GM18526 (cell line): ENCODE measurements around the gene MBD6.

Experiments
- POLR2A ChIP-seq: IDR thresholded peaks from 3 replicates; pipeline ENCODE4 v1.6.1; 2011; ENCODE audit not compliant: insufficient read length; ENCODE audit errors: extremely low read depth

MBD6 gene

DNA sequence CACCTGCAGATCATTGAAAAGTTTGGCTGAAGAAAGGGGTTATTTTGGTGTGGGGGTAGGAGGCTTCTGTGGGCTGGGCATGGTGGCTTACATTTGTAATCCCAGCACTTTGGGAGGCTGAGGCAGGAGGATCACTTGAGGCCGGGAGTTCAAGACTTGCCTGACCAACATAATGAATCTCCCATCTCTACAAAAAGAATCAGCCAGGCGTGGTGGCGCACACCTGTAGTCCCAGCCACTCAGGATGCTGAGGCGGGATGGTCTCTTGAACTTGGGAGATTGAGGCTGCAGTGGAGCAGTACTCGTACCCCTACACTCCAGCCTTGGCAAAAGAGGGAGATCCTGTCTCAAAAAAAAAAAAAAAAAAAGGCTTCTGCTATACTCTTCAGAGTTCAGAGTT is 9.4 kb upstream of the MBD6 start:
- no peak for TF ChIP-seq POLR2A

DNA sequence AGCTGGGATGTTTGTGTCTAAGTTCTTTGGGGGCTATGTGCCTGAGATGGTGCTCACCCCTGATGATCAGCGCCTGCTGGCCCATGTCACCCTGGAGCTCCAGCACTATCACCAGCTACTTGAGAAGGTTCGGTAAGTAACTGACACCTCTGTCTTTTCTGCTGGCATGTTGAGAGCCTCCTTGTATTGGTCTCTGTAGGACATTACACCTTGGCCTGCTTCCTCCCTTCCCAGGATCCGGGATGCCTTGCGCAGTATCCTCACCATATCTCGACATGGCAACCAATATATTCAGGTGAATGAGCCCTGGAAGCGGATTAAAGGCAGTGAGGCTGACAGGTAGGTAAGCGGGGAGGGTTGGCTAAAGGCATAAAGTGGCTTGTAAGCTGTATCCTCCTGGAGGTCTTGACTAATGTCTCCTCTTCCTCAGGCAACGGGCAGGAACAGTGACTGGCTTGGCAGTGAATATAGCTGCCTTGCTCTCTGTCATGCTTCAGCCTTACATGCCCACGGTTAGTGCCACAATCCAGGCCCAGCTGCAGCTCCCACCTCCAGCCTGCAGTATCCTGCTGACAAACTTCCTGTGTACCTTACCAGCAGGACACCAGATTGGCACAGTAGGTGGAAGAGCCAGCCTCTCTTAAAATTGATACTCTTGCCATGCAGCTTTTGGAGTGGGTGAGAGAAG is 7.8 kb upstream of the MBD6 start:
- no peak for TF ChIP-seq POLR2A

DNA sequence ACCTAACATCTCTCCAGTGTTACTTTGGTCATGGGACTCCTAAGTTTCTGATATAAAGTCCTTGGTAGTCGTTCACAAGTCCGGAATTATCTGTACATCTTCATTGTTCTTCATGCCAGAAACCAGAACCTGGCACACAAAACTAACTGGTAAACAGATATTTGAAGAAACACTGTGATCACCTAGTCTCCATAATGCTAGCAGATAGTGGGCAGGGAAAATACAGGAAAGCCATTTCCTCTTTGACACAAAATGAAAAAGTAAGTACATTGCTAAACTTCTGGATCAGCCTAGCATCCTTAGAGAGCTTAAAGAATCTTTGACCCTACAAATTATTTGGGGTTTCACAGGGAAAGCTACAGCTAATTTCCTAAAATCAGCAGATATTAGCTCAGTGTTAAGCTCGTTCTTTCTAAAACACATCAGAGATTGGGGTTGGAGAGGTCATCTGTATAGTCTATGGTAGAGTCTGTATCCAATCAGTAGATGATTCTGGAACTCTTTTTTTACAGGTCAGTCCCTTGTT is 7.2 kb upstream of the MBD6 start:
- peak; percentile 3 for TF ChIP-seq POLR2A

DNA sequence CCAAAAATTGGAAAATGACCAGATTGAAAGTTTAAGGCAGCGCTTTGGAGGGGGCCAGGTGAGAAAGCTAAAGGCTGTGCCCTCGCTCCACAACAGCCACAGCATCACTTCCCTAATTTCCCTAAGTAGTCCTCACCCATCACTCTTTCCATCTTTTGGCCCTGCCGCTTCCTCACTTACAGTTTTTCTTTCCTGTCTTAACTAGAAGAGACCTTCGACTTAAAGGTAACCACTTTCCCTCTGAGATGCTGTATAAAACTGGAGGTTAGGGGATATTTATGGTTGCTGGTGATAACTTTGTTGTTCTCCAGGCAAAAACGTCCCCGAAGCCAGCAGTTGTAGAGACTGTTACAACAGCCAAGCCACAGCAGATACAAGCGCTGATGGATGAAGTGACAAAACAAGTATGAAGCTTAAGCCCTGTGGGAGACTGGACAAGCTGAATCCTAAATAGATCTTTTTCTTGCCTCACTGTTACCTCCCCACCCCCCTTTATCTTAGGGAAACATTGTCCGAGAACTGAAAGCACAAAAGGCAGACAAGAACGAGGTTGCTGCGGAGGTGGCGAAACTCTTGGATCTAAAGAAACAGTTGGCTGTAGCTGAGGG is 6.6 kb upstream of the MBD6 start:
- no peak for TF ChIP-seq POLR2A

DNA sequence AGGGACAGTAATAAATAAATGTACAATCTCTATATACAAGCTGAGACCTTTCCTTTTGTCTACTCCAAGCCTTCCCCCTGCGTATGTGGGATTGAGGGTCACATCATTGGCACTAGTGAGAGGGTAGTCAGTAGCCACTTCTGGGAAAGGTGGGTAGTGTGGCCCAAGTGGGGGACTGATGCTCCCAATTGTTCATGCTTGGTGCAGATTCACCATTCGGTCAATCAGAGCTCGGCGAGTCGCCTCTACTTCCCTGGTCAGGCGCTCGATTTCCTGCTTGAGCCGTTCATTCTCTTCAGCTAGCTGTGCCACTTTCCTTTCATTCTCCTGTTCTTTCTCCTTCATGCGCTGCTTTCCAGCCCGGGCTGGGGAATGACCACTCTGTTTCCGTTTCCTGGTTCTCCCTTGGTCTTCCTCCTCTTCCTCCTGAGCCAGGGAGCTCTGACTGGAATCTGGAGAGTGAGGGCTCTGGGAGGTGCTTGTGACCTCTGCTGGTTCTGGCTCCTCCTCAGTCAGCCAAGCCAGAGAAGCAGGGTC is 5.9 kb upstream of the MBD6 start:
- no peak for TF ChIP-seq POLR2A

DNA sequence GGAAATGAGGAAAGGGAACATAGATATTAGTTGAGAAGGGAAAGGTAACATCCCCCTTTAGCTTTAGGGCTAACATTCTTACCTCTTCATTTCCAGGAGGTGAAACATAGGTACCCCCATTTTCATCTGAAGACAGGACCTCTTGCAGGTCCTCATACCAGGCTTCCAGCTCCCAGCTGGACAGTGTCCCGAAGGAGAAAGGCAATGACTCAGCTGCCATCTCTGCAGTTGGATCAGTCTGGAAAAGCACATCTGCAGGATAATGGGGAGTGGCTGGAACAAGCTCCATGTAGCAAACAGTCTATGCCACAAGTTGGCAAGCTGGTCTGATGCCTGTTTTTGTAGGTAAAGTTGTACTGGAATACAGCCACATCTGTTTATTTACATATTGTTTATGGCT is 5.4 kb upstream of the MBD6 start:
- no peak for TF ChIP-seq POLR2A

DNA sequence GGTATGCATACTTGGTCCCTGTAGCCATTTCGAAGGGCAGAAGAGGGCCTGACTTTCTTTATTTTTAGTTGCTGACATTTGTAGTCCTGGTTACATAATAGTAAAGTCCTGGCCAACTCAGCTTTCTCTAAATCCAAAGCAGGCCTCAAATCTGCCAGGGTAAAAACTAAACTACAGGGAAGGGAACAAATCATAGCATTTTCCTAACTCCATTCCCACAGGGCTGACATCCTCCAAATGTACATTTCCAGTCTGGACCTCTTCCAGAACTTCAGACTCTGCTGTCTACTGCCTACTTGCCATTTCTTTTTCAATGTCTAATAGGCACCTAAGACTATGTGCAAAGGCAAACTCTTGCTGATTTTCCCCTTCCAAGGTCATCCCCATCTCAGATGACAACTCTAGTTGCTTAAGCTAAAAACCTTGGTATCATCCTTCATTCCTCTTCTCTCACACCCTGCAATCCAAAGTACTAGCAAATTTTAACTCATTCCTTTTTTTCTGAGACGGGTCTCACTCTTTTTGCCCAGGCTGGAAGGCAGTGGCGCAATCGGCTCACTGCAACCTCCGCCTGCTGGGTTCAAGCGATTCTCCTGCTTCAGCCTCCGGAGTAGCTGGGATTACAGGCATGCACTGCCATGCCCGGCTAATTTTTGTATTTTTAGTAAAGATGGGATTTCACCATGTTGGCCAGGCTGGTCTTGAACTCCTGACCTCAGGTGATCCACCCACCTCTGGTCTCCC is 4.3 kb upstream of the MBD6 start:
- no peak for TF ChIP-seq POLR2A

DNA sequence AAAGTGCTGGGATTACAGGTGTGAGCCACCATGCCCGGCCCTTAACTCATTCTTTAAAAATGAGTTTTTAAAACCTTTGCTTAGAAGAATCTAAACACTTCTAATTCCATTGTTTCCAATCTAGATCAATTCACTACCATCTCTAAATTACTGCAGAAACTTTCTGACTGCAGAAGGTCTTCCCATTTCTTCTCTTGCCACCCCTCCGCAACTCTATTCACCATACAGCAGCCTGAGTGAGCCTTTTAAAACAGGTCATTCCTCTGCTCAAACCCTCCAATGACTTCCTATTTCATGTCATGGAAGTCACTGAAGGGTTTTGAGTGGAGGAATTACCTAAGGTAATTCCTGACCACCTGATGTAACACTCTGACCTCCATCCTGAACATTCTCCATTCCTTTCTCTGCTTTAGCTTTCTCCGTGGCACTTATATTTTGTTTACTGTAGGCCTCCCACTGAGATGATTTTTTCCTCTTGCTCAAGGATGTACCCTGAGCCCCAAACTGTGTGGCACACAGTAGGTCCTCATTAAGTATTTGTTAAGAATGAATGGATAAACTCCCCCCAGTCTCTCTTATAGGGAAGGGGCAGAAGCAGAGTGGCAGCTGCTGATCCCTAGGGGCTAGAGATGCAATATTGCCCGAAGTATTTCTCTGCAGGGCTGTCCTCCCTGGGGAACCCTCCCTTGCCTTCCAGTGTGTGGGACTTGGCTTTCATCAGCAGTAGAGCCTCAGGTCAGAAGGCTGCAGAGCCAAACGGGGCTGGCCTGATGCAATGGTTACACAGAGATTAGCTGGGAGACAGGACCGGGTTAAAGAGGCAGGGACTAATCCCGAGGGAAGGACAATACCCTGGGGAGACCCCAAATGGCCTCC is 3.5 kb upstream of the MBD6 start:
- no peak for TF ChIP-seq POLR2A

DNA sequence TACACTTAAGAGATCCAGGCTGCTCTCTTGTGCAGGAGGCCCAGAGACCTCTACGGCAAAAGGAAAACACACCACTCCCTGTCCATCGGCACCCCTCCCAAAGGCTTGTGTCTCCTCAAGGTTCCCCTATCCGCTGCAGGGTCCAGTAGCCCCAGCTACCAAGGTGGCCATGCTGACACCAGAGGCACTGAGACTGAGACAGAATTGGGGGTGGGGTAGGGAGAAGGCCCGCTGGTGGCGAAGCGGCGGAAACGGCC is 2.9 kb upstream of the MBD6 start:
- no peak for TF ChIP-seq POLR2A

DNA sequence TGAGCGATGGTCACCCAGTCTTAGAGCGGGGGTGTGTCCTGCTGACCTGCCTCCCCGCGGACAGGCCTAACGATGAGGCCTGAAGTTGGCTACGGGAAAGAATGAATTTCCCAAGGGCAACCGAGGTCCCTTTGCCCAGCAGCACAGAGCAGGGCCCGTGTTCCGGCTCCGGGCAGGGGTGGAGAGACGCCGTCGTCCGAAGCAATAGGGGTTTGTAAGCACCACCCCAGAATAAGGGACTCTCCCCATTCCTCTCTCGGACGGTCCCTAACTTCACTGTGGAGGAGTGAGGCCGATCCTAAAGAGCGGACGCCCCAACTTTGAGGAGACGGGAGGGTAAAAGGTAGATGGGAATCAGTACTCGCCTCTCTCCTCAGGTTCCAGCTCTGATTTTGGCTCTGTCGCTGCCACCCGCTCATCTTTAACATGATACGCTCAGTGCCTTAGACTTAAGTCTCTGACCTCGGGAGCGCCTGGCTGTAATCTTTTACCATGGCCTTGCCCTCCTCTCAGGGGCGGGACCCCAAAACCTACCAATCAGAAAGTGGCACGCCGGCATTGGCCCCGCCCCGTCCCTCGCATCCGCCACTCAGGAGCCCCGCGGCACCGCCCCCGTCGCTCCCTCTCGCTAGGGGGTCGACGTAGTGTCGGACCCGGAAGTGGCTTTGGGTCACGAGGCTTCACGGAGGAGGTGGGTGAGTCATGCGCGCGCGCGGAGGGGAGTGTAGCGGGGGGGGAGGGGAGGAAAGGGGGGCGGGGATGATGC is 2.4 kb upstream of the MBD6 start, which contains the start of gene DDIT3:
Gene DDIT3 (minus strand): TSS at position 462 of the 766 bp plus-strand sequence. CDS start 3,108 bp downstream, outside the sequence.
- TF ChIP-seq POLR2A: peak; percentile 99

DNA sequence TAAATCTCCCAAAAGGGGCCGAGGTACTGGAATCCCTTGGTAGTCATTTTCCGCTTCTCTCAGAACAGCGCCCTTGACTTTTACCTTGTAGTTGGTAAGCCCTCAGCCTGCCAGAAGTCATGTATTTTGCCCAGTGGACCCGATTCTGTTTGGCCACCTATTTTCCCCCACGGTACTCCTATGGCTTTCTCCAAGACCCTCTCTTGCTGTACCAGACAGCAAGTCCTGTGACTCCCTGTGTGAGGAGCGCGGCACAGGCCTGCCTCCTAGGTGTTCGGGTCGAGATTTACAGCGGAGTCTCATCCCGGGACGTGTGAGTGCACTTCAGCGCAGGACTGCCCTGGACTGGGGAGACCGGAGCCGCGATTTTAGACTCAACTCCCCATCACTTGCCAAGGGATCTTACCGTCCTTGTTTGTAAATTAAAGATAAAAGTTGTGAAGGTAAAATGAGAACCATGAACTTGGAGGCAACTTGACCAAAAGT is 1.1 kb upstream of the MBD6 start:
- no peak for TF ChIP-seq POLR2A

DNA sequence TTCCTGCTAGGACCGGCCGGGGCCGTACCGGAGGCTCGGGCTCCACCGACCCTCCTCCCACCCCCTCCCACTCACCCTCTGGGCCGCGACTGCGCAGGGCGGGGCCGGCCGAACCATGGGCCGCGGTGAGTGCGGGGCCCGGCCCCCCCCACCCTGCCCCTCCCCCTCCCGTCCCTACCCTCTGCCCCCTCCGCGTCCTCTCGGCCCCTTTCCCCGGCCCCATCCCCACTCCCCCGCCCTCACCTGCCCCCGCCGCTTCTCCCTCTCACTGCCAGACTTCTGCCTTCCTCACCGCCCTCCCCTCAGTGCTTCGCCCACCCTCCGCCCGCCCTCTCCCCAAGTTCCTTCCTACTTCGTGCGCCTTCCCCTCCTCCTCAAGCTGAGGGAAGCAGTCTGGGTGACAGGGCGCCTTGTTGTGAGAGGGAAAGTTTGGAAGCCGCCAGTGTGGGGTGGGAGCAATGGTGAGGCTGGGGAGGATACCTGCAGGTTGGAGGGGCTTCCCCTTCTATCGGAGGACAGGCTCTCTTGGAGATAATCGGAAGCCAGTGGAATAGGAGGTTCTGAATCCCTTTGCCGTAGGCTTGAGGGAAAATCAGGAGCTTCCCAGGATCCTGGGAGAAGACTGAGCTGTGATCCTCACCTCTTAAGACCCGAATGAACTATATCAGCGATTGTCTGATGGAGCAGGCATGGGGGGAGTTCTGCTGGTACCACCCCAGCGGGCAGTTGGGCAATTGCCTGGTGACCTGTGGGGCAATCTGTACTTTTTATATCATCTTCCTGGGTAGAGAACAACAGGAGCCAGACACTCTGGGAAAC is 472 bp downstream of the MBD6 start:
- TF ChIP-seq POLR2A: peak; percentile 52

DNA sequence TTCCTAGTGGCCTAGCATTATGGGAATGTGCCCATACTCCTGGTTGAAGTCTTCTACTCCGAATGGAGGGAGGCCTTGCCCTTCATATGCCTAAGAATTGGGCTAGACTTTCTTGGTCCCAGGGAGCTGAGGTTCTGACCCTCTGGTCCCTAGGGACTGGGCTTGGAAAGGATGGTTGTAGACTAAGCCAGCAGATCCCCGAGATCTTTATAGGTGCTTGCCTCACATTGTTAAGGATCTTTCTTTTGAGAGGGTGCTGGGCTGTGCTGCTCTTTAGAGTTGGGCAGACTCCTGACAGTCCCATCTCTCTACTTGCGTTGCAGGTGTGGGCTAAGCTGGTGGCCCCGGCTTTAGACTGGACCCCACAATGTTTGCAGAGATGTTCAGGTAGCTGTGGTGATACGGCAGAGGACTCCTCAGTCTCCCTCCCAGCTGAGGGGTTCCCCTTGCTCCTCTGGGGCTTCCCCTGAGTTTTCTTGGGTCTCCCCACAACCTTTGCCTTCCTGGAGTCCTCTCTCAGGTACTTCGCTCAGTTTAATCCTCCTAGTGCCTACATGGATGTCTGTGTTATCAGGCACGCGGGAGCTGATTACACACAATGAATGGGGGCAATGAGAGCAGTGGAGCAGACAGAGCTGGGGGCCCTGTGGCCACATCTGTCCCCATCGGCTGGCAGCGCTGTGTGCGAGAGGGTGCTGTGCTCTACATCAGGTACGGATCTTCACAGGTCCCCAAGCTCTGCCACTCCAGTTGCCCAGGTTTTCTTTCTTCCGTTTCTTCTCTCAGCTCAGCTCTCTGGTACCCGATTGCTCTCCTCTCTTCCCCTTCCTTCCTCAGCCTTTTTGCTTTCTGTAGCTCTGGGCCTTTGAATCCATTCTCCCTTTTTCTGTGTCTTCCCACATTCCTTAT is 1.3 kb downstream of the MBD6 start:
- TF ChIP-seq POLR2A: no peak
